ENCODE results near the gene HS3ST4.

Gene HS3ST4

GRCh38 chr16:26111900-26112299 lies 420.1 kb downstream of the HS3ST4 start:
- DNase-seq (ENCODE audit: low read depth): no peak

DNA sequence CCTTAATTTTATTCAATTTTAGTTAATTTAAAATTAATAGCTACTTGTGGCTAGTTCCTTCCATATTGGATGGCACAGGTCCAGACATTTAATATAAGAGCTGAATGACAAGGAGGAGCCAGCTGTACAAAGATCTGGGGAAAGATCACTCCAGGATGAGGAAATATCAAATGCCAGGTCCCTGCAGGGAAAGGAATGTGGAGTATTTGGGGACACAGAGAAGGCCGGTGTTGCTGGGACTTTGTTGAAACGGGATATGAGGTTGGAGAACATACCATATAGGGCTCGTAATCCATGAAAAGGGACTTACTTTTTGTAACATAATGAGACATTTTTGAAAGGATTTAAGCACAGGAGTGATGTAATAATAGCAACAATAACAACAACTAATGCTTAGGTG lies 426.8 kb downstream of the HS3ST4 start:
- DNase-seq (ENCODE audit: low read depth): no peak

DNA sequence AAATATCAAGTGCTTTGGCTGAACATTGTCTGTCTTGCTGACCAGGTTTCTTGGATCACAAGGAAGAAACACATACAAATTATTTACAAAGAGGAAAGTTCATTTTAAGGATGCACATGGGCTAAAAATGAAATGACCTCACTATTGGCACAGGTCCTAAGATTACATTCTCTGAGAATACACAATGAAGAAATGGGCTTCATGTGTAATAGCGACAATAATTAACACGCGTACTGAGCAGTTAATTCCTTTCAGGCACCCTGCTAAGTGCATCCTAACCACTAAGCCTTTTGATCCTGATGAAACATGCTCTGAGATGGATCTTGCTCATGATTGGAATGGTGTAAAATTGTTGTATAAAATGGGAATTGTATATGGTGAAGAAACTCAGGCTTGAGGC lies 429.0 kb downstream of the HS3ST4 start:
- no peak for DNase-seq (ENCODE audit: low read depth)

- no peak for DNase-seq (ENCODE audit: low read depth)
These were observed 436.5 kb downstream of the HS3ST4 start for GRCh38 chr16:26128296-26128695.

- no peak for DNase-seq (ENCODE audit: low read depth)
These were observed 438.2 kb downstream of the HS3ST4 start for GRCh38 chr16:26129997-26130396.

GRCh38 chr16:26133416-26134093 lies 441.8 kb downstream of the HS3ST4 start:
- DNase-seq (ENCODE audit: low read depth): no peak

- DNase-seq (ENCODE audit: low read depth): no peak
These were observed 442.8 kb downstream of the HS3ST4 start for GRCh38 chr16:26134588-26134987.

DNA sequence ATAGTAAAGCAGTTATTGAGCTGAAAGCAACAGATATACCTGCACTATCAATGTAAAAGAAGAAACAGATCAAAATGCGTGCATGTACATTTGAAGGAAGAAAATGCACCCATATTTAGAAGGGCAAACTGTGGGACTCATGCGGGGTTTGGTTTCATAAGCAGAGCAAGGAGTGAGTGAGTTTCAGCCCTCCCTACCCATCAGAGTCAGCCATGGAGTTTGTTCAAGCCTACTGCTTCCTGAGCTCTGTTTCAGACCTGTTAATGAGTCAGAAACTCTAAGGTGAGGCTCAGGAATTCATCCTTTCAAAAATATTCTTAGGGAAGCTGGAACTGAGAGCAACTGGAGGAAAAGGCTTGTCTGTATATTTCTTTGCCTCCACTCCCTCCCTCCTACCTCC lies 446.2 kb downstream of the HS3ST4 start:
- no peak for DNase-seq (ENCODE audit: low read depth)

GRCh38 chr16:26139091-26139490 lies 447.3 kb downstream of the HS3ST4 start:
- no peak for DNase-seq (ENCODE audit: low read depth)

DNA sequence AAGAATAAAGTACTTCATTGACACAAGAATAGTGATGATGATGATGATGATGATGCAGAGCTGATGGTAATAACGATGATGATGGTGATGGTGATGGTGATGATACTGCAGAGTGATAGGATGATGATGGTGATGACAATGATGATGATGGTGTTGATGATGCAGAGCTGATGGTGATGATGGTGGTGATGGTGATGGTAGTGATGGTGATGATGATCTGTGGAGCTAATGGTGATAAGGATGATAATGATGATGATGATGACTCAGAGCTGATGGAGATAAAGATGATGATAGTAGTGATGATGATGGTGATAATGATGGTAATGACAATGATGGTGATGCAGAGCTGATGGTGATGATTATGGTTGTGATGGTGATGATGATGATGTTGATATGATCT lies 448.1 kb downstream of the HS3ST4 start:
- no peak for DNase-seq (ENCODE audit: low read depth)

GRCh38 chr16:26149364-26150190 lies 457.8 kb downstream of the HS3ST4 start:
- no peak for DNase-seq (ENCODE audit: low read depth)

DNA sequence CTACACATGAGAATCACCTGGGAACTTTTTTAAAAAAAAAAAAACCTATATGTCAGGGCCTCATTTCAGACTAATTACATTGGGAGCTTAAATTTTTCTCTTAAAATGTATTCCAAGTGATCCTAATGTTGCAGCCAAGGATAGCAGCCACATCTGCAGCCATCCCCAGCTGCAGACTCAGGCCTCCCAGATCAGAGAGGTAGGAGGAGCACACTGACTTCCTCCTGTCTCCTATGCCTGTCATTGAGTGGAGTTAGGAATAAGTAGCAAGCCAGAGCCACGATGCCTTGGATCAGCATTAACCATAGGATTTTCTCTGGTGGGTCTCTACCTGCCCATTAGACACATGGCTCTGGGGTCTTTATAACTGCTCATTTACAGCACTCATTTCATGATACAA lies 463.5 kb downstream of the HS3ST4 start:
- no peak for DNase-seq (ENCODE audit: low read depth)

DNA sequence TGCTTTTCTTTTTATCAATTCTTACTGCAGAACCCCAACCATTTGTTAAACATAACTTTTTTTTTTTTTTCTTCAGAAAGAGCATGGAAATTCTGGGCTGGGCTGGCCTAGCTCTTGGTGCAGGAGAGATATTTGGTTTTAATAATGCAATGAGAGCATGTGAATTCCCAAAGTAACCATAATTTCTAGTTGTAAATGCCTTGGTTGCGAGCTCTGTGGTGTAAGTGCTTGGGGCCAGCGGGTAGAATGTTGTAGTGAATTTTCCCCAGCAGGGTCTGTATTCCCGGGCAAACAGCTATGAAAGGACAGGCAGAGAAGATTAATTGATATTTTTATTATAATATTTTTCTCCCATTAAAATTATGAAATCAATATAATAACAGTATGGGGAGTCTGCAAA lies 465.6 kb downstream of the HS3ST4 start:
- no peak for DNase-seq (ENCODE audit: low read depth)

GRCh38 chr16:26158142-26158759 lies 466.5 kb downstream of the HS3ST4 start:
- DNase-seq (ENCODE audit: low read depth): no peak

DNA sequence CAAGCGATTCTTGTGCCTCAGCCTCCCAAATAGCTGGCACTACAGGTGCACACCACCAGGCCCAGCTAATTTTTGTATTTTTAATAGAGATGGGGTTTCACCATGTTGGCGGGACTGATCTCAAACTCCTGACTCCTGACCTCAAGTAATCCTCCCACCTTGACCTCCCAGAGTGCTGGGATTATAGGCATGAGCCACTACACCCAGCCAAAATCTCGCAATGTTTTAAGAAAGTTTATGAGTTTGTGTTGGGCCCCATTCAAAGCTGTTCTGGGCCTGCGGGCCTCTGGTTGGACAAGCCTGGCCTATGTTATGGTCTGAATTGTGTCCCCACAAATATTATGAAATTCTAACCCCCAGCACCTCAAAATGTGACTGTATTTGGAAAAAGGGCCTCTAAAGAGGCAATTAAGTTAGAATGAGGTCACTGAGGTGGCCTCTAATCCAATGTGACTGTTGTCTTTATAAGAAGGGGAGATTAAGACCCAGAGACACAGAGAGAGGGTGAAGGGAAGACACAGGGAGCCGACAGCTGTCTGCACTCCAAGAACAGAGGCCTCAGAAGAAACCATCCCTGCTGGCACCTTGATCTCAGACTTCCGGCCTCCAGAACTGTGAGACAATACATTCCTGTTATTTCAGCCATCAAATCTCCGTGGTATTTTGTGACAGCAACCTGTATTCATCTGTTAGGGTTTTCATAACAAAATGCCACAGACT lies 469.9 kb downstream of the HS3ST4 start:
- DNase-seq (ENCODE audit: low read depth): no peak

DNA sequence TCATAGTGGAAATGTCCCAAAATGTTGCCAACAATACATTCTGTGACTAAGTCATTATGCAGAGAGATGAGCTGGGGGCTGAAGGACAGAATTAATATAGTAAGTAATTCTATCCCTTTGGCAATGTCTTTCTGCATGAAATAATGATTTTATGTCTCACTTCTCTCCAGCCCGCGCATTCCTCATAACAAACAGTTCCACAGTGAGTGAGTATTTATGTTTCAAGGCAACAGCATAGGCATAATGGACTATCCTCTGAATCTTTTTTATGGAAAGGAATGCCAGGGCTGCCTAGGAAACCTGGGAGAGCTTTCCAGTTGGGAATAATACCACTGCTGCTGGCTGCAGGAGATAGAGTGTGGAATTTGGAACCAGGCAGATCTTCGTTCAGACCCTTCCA lies 477.7 kb downstream of the HS3ST4 start:
- DNase-seq (ENCODE audit: low read depth): no peak

DNA sequence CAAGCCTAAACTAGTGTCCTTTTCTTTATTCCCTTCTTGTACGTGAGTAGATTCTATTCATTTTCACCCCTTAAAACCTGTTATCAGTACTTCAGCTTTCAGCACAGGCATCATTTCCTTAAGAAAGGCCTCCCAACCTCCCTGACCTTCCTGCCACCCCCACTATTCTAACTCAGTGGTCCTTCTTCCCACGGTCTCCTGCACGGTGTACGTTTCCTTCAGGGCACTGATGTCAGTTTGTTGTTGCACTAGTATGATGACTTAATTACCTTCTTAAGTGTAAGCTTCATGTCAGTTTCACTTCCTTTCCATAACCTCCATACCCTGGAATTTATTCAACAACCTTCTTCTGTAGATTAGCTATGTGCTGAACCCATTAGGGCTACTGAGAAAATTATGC lies 484.2 kb downstream of the HS3ST4 start:
- no peak for DNase-seq (ENCODE audit: low read depth)

- DNase-seq (ENCODE audit: low read depth): no peak
These were observed 485.7 kb downstream of the HS3ST4 start for GRCh38 chr16:26177438-26177837.

GRCh38 chr16:26178298-26178697 lies 486.5 kb downstream of the HS3ST4 start:
- DNase-seq (ENCODE audit: low read depth): no peak

- no peak for DNase-seq (ENCODE audit: low read depth)
These were observed 494.4 kb downstream of the HS3ST4 start for GRCh38 chr16:26186091-26186615.

Measured in fibroblast of the conjunctiva (primary cell).